HG03469 (cell line): ENCODE data around the gene KLHL21.
A peak's percentile ranks its signal among the peaks of the same experiment; 100 is the strongest.
"Not testable (repeated sequence)": the region's sequence is repeated elsewhere in the genome, so short reads cannot be mapped to it uniquely, and the experiment has no call there.

Experiments used
- ATAC-seq: cut with Tn5 transposase; IDR thresholded peaks from one replicate; pipeline ENCODE4 v1.9.1; 2021; ENCODE audit warnings: mild to moderate bottlenecking, moderate library complexity, moderate number of reproducible peaks; ENCODE audit not compliant: unreplicated experiment

KLHL21 gene

DNA sequence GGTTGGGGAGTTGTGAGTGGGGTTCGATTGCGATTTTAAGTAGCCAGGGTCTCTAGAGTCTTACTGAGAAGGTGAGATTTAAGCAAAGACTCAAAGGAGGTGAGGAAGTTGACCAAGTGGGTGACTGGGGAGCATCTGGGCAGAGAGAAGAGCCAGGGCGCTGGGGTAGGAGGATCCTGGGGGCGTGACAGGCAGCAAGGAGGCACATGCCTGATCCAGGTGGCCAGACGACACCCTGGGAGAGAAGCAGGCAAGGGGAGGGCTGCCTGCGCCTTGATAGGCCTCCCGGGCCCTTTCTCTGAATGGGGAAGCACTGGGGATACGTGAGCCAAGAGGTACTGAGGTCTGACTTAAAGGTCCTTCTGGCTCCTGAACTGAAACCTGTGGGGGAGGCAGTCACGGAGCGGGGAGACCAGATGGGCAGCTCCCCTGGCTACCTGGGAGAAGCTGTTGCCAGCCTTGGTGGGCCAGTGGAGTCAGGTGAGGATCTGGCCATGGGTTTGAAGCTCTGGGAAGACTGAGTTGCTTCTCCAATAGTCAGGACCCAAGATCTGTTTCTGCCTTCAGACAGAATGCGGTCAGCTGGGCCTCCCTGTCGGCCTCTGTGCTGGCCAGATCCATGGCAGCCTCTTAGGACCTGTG lies 17.5 kb downstream of the KLHL21 start:
- ATAC-seq, result no peak

- ATAC-seq, result no peak
Measured at GRCh38 chr1:6584126-6585080, 18.3 kb downstream of the KLHL21 start.

- ATAC-seq, result no peak
Measured at GRCh38 chr1:6582370-6582769, 20.3 kb downstream of the KLHL21 start.

DNA sequence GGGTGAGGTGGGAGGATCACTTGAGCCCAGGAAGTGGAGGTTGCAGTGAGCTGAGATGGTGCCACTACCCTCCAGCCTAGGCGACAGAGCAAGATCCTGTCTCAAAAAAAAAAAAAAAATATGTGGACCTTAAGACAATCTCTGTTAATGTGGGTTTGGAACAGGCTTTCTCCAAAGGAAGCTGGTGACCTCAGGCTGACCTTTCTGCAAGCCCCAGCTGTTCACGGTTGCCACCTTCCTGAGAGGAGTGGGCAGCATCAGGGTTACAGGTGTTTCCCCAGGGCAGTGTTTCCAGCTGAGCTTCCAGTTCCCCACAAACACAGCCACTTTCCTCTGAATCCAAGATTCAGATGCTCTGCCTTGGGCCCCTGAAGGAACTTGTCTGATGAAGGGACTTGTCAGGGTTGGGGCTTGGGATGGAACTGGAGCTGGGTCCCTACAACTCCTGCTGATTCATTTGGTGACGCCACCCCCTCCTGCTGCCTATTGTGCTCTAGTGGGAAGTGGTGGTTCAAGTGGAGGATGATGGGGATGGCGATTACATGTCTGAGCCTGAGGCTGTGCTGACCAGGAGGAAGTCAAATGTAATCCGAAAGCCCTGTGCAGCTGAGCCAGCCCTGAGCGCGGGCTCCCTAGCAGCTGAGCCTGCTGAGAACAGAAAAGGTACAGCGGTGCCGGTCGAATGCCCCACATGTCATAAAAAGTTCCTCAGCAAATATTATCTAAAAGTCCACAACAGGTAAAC lies 20.9 kb downstream of the KLHL21 start:
- no peak for ATAC-seq

- no peak for ATAC-seq
Measured at GRCh38 chr1:6580593-6581409, 21.9 kb downstream of the KLHL21 start.

DNA sequence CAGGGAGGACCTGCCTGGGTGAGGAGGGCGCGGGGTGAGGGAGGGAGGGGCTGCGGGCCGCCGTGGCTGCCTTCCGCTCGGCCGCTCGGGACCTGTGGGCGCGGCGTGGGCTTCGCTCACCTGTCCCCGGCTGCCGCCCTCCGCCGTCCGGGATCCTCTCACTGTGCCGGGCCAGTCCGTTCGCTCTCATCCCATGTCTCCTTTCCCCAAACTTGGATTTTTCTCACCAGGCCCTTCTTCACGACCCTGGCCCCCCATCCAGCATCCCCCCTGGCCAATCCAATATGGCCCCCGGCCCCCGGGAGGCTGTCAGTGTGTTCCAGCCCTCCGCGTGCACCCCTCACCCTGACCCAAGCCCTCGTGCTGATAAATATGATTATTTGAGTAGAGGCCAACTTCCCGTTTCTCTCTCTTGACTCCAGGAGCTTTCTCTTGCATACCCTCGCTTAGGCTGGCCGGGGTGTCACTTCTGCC lies 22.5 kb downstream of the KLHL21 start:
- peak; percentile 5 for ATAC-seq

DNA sequence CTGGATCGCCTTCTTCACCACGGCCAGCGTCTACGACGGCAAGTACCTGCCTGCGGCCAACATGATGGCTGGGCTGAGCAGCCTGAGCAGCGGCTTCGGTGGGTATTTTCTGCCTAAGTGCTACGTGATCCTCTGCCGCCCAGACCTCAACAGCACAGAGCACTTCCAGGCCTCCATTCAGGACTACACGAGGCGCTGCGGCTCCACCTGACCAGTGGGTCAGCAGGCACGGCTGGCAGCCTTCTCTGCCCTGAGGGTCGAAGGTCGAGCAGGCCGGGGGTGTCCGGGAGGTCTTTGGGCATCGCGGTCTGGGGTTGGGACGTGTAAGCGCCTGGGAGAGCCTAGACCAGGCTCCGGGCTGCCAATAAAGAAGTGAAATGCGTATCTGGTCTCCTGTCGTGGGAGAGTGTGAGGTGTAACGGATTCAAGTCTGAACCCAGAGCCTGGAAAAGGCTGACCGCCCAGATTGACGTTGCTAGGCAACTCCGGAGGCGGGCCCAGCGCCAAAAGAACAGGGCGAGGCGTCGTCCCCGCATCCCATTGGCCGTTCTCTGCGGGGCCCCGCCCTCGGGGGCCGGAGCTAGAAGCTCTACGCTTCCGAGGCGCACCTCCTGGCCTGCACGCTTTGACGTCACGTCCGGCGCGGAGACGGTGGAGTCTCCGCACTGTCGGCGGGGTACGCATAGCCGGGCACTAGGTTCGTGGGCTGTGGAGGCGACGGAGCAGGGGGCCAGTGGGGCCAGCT lies 23.1 kb downstream of the KLHL21 start, which contains the start of gene ZBTB48:
Gene ZBTB48, plus strand, starts transcription at position 621 of the 745 bp plus-strand sequence. CDS start 616 bp downstream, outside the sequence.
- ATAC-seq, result peak; percentile 94

DNA sequence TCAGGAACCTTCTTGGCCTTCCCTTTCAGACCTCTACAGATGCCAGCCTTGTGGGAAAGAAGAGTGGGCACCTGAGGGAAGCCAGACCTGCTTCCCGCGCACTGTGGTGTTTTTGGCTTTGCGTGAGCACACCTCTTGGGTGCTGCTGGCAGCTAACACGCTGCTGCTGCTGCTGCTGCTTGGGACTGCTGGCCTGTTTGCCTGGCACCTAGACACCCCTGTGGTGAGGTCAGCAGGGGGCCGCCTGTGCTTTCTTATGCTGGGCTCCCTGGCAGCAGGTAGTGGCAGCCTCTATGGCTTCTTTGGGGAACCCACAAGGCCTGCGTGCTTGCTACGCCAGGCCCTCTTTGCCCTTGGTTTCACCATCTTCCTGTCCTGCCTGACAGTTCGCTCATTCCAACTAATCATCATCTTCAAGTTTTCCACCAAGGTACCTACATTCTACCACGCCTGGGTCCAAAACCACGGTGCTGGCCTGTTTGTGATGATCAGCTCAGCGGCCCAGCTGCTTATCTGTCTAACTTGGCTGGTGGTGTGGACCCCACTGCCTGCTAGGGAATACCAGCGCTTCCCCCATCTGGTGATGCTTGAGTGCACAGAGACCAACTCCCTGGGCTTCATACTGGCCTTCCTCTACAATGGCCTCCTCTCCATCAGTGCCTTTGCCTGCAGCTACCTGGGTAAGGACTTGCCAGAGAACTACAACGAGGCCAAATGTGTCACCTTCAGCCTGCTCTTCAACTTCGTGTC lies 23.9 kb downstream of the KLHL21 start:
- ATAC-seq, result no peak

DNA sequence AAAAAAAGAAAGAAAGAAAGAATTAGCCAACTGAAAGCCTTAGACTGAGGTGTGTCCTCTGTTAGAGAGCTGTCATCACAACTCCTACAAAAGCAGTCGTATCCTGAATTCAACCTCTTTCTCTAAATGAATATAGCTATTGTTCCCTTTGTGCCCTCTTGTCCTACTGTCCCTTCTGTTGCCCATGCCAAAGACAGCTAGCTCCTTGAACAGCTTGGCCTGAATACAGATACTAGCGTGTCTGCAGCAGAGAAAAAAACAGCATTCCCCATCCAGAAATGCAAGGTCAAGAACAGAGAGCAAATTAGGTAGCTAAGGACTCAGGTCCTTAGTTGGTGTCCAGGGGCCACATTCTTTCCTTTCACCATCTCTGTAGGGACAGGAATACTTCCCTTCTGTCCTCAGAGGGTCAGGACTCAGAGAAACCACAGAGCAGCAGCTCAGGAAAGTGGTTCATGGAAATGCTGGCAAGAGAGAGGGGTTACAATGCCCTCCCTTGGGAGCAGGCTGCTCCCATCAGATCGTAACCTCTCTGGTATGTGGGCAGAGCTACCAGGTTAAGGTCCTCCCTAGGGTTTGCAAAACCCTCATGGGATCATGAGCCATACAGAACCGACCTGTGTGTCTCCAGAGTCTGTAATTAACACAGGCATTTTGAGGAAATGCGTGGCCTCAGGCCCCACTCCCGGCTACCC lies 24.7 kb downstream of the KLHL21 start:
- ATAC-seq, result no peak

- no peak for ATAC-seq
Measured at GRCh38 chr1:6574818-6575217, 27.9 kb downstream of the KLHL21 start.

- no peak for ATAC-seq
Measured at GRCh38 chr1:6574025-6574620, 28.5 kb downstream of the KLHL21 start.

DNA sequence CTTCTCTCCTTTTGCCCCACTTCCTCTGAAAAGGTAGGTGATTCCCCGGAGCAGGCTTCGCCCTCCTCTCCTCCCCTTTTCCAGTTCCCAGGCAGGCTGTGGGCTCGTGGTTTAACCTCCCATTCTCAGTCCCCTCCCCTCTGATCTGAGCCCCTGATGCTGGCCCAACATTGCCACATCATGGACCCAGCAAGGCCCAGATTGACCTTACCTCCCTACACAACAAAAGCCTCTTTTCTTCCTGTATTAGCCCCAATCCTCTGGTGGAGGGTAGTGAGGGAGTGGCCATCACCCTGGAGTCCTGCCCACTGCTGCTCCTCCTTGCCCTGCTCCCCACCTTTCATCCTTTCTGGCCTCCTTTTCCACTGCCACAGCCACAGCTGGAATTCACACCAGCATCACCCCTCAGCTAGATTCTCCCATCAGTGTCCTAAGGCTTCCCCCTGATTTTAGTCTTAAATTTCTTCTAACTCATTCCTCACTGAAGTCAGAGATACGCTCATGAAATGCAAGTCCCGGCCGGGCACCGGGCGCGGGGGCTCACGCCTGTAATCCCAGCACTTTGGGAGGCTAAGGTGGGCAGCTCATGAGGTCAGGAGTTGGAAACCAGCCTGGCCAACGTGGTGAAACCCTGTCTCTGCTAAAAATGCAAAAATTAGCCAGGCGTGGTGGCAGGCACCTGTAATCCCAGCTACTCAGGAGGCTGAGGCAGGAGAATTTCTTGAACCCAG lies 29.9 kb downstream of the KLHL21 start:
- no peak for ATAC-seq

DNA sequence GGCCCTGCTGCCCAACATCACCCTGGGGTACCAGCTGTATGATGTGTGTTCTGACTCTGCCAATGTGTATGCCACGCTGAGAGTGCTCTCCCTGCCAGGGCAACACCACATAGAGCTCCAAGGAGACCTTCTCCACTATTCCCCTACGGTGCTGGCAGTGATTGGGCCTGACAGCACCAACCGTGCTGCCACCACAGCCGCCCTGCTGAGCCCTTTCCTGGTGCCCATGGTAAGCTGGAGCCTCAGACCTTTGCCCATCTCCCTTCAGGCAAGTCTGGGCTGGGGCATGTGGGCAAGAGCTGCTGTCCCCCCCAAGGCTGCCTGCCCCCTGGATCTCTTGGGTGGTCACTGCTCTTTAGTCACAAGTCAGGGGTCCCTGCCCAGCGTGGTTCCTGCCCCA lies 31.7 kb downstream of the KLHL21 start:
- ATAC-seq, result no peak

DNA sequence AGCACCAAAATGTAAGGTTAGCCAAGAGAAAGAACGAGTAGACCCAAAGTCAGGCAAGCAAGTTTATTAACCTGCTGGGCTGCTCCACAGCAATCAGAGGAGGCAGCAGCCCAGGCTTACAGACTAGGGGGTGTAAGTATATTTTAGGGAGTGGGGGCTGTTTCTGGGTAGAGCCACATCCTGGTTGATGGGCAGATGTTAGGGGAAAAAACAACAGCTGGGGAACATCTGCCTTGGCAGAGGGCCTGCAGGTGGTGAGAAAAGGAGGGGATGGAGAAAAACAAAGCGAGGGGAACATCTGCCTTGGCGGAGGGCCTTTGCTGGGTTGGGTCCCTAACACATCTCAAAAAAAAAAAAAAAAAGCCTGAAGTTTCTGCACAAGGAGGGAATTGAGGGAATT lies 32.6 kb downstream of the KLHL21 start:
- ATAC-seq, result no peak

DNA sequence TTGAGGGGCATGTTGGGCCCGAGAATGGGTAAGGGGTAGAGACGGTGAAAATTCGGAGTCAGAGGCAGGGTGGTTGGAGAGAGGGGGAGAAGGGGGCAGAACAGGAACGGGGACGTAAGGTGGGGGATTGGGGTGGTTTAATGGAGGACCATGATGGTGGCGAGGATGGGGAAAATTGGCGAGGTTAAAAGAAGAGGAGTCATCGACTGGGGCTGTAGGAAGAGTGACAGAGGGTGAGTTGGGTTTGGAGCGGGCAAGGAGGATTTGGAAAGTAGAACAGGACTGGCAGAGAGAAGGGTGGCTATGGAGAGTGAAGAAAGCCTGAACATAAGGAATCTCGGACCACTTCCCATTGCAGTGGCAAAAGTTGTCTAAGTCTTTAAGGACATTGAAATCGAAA lies 33.6 kb downstream of the KLHL21 start:
- ATAC-seq, result no peak

- no peak for ATAC-seq
Measured at GRCh38 chr1:6560267-6560666, 42.4 kb downstream of the KLHL21 start.

- ATAC-seq, result not testable (repeated sequence)
Measured at GRCh38 chr1:6559161-6559560, 43.5 kb downstream of the KLHL21 start.
